ENCODE measurements around the gene EPHX1.

The EPHX1 gene

DNA sequence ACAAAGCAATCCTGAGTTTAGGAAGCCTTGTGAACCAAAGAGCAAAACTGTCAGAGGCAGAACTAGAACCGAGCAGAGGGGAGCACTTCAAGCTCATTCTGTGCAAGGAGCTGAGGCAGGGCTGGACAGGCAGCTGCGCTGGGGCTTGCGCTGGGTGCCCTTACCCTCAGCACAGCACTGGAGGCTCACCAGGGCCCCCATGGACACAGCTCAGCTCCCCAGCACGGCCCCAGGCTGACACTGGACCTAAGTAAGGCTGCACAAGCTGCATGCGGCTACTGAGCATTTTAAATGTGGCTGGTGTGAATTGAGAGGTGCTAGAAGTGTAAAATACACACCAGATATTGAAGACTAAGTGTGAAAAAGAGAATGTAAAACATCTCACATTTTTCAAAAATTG is 50.2 kb downstream of the EPHX1 start:
- H3K27me3 Mint-ChIP-seq = no peaks in the 10 kb centered on the region
- H3K36me3 Mint-ChIP-seq (ENCODE audit: insufficient read depth) = peaks cover 86% of the 10 kb centered on the region
- H3K27ac Mint-ChIP-seq = peak overlapping the region in 1 of 2 donors; percentile 77
- ATAC-seq (replicated peaks) = no peak
- H3K4me1 Mint-ChIP-seq (ENCODE audit: low read depth in 2 of 2) = peaks cover 7 to 12% of the 10 kb centered on the region in 2 donors
- H3K9me3 Mint-ChIP-seq = no peaks in the 10 kb centered on the region
- no peak overlapping the region for H3K4me3 Mint-ChIP-seq
- no peak for DNase-seq

DNA sequence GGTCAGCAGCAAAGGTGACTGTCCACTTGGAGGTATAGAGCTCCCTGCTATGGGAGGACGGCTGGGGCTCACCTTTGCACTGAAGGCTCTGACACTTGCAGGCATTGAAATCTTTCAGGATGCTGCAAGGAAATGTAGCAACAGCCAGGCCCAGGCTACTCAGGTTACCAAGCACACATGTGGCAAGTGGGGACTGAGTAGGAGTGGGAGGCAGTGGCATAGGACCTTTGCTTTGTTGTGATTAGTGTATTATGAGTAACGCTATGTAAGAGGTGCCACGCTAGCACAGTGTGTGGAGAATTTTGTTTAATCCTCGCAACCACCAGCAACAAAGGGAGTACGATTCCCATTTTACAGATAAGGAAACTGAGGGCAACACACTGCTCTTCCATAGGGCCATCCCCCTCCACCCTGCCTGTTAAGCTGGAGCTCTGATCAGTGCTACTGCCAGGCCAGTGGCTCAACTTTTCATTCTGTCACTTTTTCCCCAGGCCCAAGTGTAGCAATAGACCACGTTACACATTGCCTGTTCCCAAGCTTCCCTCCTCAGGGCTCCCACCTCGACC is 51.0 kb downstream of the EPHX1 start:
- no peak overlapping the region for H3K4me3 Mint-ChIP-seq
- DNase-seq = no peak
- H3K27ac Mint-ChIP-seq = peak overlapping the region; percentile 16 to 77
- no peaks in the 10 kb centered on the region for H3K27me3 Mint-ChIP-seq
- ATAC-seq (replicated peaks) = no peak
- no peaks in the 10 kb centered on the region for H3K9me3 Mint-ChIP-seq
- peaks cover 13 to 14% of the 10 kb centered on the region in 2 donors for H3K4me1 Mint-ChIP-seq (ENCODE audit: low read depth in 2 of 2)
- peaks cover 85% of the 10 kb centered on the region for H3K36me3 Mint-ChIP-seq (ENCODE audit: insufficient read depth)

DNA sequence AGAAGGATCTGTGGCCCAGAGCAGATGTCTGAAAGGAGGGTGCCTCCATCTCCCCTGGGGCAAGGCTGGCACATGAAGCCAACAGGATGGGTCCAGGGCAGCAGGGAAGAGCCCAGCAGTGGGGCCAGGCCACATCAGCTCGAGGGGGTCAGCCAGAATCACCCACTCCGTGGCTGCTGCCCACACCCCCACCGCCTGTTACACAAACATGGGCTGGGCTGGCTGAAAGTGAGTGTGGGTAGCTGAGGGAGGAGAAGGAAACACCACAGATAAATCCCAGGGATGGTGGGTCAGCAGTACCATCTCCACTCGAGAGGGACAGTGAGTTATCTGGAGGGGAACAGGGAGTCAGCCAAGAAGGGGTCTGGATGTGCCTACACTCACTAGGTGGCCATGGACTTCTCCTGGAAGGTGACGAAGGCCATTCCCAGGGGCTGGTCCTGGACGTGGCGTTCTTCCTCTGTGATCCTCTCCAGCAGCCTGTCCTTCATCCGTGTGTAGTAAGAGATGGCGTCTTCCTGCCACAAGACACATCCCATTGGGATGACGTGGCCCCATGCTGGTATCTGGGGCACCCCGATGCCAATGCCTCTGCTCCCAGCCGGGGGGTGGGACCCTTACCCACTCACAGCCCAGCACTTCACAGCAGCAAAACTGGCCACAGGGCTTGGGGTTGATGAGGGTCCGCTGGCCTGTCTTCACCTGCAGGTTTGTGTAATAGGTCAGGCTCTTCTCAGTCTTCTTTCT is 52.1 kb downstream of the EPHX1 start:
- no peak for ATAC-seq (replicated peaks)
- Mint-ChIP-seq H3K4me1 (ENCODE audit: low read depth in 2 of 2) (peaks cover 20 to 21% of the 10 kb centered on the region in 2 donors), H3K27ac (peak overlapping the region in 1 of 2 donors; percentile 77), H3K9me3 (no peaks in the 10 kb centered on the region), H3K36me3 (ENCODE audit: insufficient read depth) (peaks cover 87% of the 10 kb centered on the region), H3K4me3 (no peak overlapping the region), H3K27me3 (no peaks in the 10 kb centered on the region)
- DNase-seq = no peak

DNA sequence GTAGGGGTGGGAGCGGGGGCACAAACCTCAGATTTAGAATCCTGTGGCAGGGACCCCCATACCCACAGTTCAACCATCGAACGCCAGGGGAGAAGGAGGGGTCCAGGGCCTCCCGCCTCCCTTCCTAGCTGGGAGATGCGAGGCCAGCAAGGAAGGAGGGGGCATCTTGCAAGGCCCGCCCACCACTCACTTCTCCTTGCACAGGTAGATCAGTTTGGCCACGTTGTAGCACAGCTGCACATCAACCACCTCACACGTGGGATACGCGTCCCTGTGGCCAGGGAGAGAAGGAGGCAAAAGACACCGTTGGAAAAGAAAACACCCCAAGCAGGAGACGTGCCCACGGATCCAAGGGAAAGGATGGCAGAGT is 52.6 kb downstream of the EPHX1 start:
- H3K9me3 Mint-ChIP-seq = no peaks in the 10 kb centered on the region
- no peak for ATAC-seq (replicated peaks)
- DNase-seq = no peak
- H3K27ac Mint-ChIP-seq = peak overlapping the region in 1 of 2 donors; percentile 15
- no peak overlapping the region for H3K4me3 Mint-ChIP-seq
- peaks cover 23 to 26% of the 10 kb centered on the region in 2 donors for H3K4me1 Mint-ChIP-seq (ENCODE audit: low read depth in 2 of 2)
- H3K27me3 Mint-ChIP-seq = no peaks in the 10 kb centered on the region
- peaks cover 83% of the 10 kb centered on the region for H3K36me3 Mint-ChIP-seq (ENCODE audit: insufficient read depth)

DNA sequence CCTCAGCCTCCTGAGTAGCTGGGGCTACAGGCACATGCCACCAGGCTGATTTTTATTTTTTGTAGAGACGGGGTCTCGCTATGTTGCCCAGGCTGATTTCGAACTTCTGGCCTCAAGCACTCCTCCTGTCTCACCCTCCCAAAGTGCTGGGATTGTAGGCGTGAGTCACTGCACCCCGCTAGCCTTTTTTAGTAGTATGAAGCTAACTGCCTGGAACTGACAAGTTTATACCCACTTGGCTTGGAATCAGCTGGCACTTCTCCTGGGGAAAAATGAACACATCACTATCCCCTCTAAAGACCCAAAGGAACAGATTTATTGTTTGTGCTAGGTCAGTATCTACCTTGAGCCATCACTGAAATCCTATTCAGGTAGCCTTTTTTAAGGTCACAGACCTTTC is 53.2 kb downstream of the EPHX1 start:
- DNase-seq (no peak), ATAC-seq (replicated peaks) (no peak)

DNA sequence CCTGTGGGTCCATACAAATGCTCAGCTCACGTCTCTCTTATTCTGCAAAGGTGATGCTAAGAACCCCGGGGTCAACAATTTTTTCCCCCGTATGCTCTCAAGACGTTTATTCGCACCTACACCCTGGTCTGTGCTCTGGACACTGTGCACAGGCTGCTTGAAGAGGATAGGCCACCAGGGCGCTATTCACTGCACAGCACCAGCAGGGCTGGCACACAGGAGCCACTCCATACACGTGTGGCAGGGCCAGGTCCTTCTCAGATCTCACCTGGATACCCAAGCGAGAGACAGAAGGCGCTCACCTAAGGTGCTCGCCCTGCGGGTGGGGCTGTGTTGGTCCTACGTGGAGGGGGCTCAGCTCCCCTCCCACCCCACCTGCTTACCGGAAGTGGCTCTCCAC is 55.6 kb downstream of the EPHX1 start:
- H3K4me1 Mint-ChIP-seq (ENCODE audit: low read depth in 2 of 2) = peaks cover 24 to 30% of the 10 kb centered on the region in 2 donors
- peak overlapping the region; percentile 81 to 89 for H3K27ac Mint-ChIP-seq
- peak overlapping the region in 1 of 2 donors; percentile 72 for H3K4me3 Mint-ChIP-seq
- H3K27me3 Mint-ChIP-seq = no peaks in the 10 kb centered on the region
- DNase-seq (no peak), ATAC-seq (replicated peaks) (peak; percentile 32)
- peaks cover 88% of the 10 kb centered on the region for H3K36me3 Mint-ChIP-seq (ENCODE audit: insufficient read depth)
- no peaks in the 10 kb centered on the region for H3K9me3 Mint-ChIP-seq

More for the DNA sequence above, 53.2 kb downstream of the EPHX1 start:
- H3K4me3 Mint-ChIP-seq = no peak overlapping the region
- no peaks in the 10 kb centered on the region for H3K27me3 Mint-ChIP-seq
- peaks cover 84% of the 10 kb centered on the region for H3K36me3 Mint-ChIP-seq (ENCODE audit: insufficient read depth)
- peak overlapping the region in 1 of 2 donors; percentile 15 for H3K27ac Mint-ChIP-seq
- H3K4me1 Mint-ChIP-seq (ENCODE audit: low read depth in 2 of 2) = peaks cover 26 to 28% of the 10 kb centered on the region in 2 donors
- H3K9me3 Mint-ChIP-seq = no peaks in the 10 kb centered on the region

DNA sequence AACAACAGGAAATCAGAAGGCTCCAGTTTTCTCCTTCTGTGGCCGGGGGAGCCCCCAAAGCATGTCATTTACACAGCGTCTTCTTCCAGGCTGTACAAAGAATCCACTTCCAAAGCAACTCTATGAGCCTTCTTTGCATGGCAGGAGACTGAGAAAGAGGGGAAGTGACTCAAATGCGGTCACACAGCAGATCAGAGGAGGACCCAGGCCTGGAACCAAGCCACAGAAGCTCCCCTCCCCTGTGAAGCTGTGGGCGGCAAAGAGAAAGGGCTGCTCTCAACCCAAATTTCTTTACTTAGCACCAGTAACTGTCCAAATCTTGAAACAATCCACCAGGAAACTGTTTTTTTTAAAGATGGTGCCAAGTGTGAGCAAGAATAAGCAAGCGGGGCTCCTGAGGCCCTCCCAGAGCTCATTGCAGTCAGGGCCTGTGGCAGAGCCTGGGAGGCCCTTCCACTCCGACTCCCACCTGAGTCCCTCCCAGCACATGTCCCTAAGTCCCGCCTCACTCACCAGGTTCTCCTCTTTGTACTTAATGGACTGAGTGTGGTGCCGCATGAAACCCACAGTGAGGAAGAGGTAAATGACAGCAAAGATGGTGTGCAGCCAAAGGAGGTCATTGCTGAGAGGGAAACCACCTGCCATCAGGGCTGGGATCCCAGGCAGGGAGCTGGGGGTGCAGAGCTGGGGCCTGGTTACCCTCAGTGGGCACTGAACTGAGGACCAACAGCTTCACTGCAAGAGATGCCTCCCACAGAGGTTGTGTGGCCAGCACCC is 56.3 kb downstream of the EPHX1 start:
- H3K4me3 Mint-ChIP-seq = peak overlapping the region; percentile 68 to 72
- no peaks in the 10 kb centered on the region for H3K9me3 Mint-ChIP-seq
- peaks cover 24 to 35% of the 10 kb centered on the region in 2 donors for H3K4me1 Mint-ChIP-seq (ENCODE audit: low read depth in 2 of 2)
- peak; percentile 31 to 59 (median 49) for DNase-seq
- peaks cover 88% of the 10 kb centered on the region for H3K36me3 Mint-ChIP-seq (ENCODE audit: insufficient read depth)
- peak overlapping the region; percentile 81 to 89 for H3K27ac Mint-ChIP-seq
- H3K27me3 Mint-ChIP-seq = no peaks in the 10 kb centered on the region
- peak; percentile 89 for ATAC-seq (replicated peaks)

DNA sequence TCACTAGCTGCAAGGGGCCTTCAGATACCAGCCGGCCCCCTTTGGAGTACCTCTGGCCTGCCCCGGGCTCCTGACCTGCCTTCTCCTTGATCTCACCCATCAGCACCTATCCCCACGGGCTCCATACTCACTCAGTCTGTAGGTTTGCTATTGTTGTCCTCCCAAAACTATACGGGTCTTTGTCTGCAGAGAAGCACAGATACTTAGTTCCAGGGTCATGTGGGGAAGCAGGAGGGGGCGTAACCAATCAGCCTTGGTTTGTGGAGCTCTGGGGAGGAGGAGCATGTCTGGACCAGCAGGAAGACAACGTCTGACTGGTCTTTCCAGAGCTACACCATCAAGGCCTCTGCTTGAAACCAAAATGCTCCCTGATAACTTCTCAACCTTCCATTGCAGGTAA is 57.1 kb downstream of the EPHX1 start:
- H3K36me3 Mint-ChIP-seq (ENCODE audit: insufficient read depth) = peaks cover 90% of the 10 kb centered on the region
- no peaks in the 10 kb centered on the region for H3K27me3 Mint-ChIP-seq
- H3K4me1 Mint-ChIP-seq (ENCODE audit: low read depth in 2 of 2) = peaks cover 28 to 38% of the 10 kb centered on the region in 2 donors
- H3K4me3 Mint-ChIP-seq = peak overlapping the region; percentile 45 to 72
- DNase-seq (no peak), ATAC-seq (replicated peaks) (no peak)
- H3K27ac Mint-ChIP-seq = peak overlapping the region; percentile 81 to 89
- no peaks in the 10 kb centered on the region for H3K9me3 Mint-ChIP-seq

DNA sequence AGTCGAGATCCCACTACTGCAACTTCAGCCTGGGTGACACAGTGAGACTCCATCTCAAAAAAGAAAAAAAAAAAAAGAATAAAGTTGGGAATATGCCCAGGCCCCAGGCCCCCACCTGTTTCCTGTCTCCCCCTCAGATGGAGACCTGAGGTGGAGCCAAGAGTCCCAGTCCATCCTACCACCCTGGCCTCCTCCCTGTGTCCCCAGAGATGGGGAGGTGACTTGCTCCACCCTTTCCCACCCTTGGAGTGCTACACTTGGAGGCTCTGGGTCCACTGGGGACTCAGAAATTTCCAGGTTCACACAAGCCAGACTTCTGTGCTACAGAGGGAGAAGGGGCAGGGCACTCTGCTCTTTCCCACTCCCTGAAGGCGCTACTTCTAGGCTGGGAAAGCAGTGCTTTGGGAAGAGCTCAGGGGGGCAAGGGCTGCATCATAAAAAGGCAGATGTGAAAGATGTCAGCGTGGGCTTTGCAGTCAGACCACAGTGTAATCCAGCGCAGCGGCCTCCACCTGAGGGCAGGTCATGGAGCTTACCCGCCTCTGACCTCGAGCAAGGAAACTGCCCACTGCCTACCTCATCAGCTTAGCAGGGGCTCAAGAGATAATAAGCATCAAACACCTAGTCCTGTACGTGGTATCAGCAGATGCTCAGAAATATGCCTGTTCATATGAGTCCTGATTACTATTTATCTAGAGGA is 58.9 kb downstream of the EPHX1 start:
- DNase-seq = no peak
- Mint-ChIP-seq H3K27ac (peak overlapping the region; percentile 81 to 89), H3K36me3 (ENCODE audit: insufficient read depth) (peaks cover 87% of the 10 kb centered on the region), H3K27me3 (no peaks in the 10 kb centered on the region), H3K4me1 (ENCODE audit: low read depth in 2 of 2) (peaks cover 32 to 38% of the 10 kb centered on the region in 2 donors), H3K4me3 (no peak overlapping the region), H3K9me3 (no peaks in the 10 kb centered on the region)
- no peak for ATAC-seq (replicated peaks)

DNA sequence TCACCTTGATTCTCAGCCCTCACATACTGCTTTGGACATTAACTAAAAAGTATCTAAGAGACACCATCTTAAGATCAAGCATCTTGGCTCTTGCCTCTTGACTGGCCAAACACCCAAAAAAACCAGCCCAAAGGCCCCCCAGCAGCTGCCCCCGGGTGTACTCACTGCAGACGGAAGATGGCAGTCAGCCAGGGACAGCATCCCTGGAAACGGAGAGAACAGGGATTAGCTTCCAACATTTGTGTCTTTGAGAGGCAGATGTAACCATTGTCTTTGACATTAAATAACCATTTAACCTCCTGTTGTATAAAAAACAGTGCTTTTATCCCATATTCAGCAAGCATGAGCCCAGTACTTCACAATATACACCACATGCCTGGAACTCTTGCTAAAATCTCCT is 61.0 kb downstream of the EPHX1 start:
- Mint-ChIP-seq H3K27ac (peak overlapping the region in 1 of 2 donors; percentile 71), H3K4me1 (ENCODE audit: low read depth in 2 of 2) (peaks cover 37 to 44% of the 10 kb centered on the region in 2 donors), H3K27me3 (no peaks in the 10 kb centered on the region), H3K4me3 (no peak overlapping the region), H3K36me3 (ENCODE audit: insufficient read depth) (peaks cover 86% of the 10 kb centered on the region), H3K9me3 (no peaks in the 10 kb centered on the region)
- no peak for ATAC-seq (replicated peaks)
- no peak for DNase-seq

DNA sequence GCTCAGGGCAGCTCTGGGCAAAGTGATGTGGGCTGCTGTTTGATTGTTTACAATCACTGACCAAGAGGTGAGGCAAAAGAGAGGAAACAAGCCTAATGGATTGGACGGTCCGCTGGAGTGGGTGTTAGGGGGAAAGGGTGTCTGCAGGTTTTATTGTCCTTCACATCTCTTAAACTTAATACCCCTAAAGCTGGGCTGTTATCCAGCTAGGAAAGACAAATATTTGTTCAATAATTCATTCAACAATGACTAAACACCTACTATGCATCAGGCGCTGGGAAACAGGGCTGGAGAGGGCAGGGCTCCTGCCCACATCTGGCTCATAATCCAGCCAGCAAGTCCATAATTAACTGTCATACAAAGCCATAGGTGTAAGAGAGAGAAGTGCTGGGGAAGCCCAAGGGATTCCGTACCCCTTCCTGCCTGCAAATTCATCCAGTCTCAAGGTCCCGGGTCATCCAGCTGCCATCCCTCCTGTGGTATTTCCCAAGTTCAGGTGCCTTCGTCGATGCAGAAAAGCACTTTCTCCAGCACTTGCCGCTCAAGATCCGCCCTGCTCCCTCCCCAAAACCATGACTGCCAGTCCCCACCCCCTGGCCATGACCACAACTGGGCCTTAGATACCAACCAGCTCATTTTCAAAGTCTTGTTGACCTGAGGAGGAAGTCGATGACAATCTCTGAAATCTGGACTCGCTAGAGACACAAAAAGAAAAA is 61.6 kb downstream of the EPHX1 start:
- no peak for DNase-seq
- Mint-ChIP-seq H3K4me3 (peak overlapping the region in 1 of 2 donors; percentile 56), H3K4me1 (ENCODE audit: low read depth in 2 of 2) (peaks cover 34 to 43% of the 10 kb centered on the region in 2 donors), H3K9me3 (no peaks in the 10 kb centered on the region), H3K27ac (peak overlapping the region in 1 of 2 donors; percentile 76), H3K27me3 (no peaks in the 10 kb centered on the region), H3K36me3 (ENCODE audit: insufficient read depth) (peaks cover 86% of the 10 kb centered on the region)
- ATAC-seq (replicated peaks) = peak; percentile 81

DNA sequence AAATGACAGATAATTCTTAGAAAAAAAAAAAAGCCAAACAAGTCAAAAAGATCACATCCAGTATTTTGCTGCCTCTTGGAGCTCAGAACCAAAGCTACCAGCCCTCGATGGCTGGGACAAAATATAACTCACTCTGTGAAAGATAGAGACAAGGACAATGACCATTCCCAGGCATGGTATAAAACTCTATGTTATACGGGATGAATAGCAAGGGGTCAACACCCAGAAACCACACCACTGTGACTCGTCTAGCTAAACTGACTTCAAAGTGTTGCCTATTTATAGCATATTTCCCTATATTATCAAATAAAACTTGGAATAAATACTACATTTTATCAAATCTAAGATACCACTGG is 62.1 kb downstream of the EPHX1 start:
- no peaks in the 10 kb centered on the region for H3K9me3 Mint-ChIP-seq
- peaks cover 86% of the 10 kb centered on the region for H3K36me3 Mint-ChIP-seq (ENCODE audit: insufficient read depth)
- H3K27me3 Mint-ChIP-seq = no peaks in the 10 kb centered on the region
- peak overlapping the region in 1 of 2 donors; percentile 76 for H3K27ac Mint-ChIP-seq
- DNase-seq = no peak
- ATAC-seq (replicated peaks) = no peak
- peaks cover 32 to 40% of the 10 kb centered on the region in 2 donors for H3K4me1 Mint-ChIP-seq (ENCODE audit: low read depth in 2 of 2)
- peak overlapping the region in 1 of 2 donors; percentile 56 for H3K4me3 Mint-ChIP-seq

Measured in effector memory CD8-positive, alpha-beta T cell (primary cell).